Endothelial cell of umbilical vein (primary cell): Measurements from ENCODE around the gene AP4S1. TPM values are rescaled to one million over a fixed set of nuclear protein-coding genes. Genes with fewer than 3 reads are reported as not detected.

Source experiments
- BruUV-seq: library from RNA; stranded (reverse); fragments of 400-500 nt; replicated peaks from 2 replicates; lab custom pipeline; 2021; lab: Mats Ljungman, UMichigan
- CTCF ChIA-PET: fragments of 300-600, 350-600 bp; sonication (Branson Sonifier 250); formaldehyde crosslinking; loops from one replicate; lab custom pipeline; 2021; ENCODE audit warnings: antibody characterized with exemption, inconsistent platforms; lab: Charles Lee
- POLR2A ChIA-PET: fragments of 300-600, 350-600 bp; sonication (Branson Sonifier 250); formaldehyde crosslinking; loops from one replicate; lab custom pipeline; 2021; ENCODE audit warnings: antibody characterized with exemption, inconsistent platforms; lab: Charles Lee
- DNase-seq: peaks from one replicate; pipeline ENCODE4 v3.0.0-alpha.2; 2011; ENCODE audit warnings: low read depth, low spot score
- FAIRE-seq: peaks from 2 replicates; lab custom pipeline; 2011; peaks lifted over from hg19 to GRCh38; lab: Jason Lieb, UNC
- H2AFZ ChIP-seq: 2 replicates; pipeline ENCODE4 v1.6.0; 2012; ENCODE audit warnings: low read depth, low read length, control low read depth, inconsistent platforms
- H3K27ac ChIP-seq: 2 replicates; pipeline ENCODE4 v1.5.1; 2011; ENCODE audit warnings: low read depth, mild to moderate bottlenecking, control low read depth, low read length, moderate library complexity; ENCODE audit not compliant: insufficient read depth
- H3K27me3 ChIP-seq, 2 experiments: 2 replicates each; pipeline versions ENCODE4 v1.6.0 to v1.6.1; 2011; ENCODE audit warnings: low read length in 2 of 2, mixed read lengths in 1 of 2; ENCODE audit not compliant: control insufficient read depth in 2 of 2, insufficient read depth in 2 of 2
- H3K36me3 ChIP-seq, 2 experiments: 2 replicates in 1 of 2; 3 replicates in 1 of 2; pipeline ENCODE4 v1.5.1; 2011; ENCODE audit warnings: low read length in 2 of 2, mild to moderate bottlenecking in 1 of 2, moderate library complexity in 1 of 2; ENCODE audit not compliant: control insufficient read depth in 2 of 2, insufficient read depth in 2 of 2; ENCODE audit errors: extremely low read depth in 1 of 2
- H3K4me1 ChIP-seq: 3 replicates; pipeline ENCODE4 v1.5.1; 2011; ENCODE audit warnings: mild to moderate bottlenecking, low read length; ENCODE audit not compliant: control insufficient read depth, insufficient read depth; ENCODE audit errors: extremely low read depth
- H3K4me2 ChIP-seq: 2 replicates; pipeline ENCODE4 v1.6.1; 2011; ENCODE audit warnings: low read length, control low read depth, mixed read lengths; ENCODE audit not compliant: insufficient read depth
- H3K4me3 ChIP-seq, 3 experiments: fragments of 200-600 bp in 1 of 3; sonication (generic), shearing (Covaris generic) in 1 of 3; replicated peaks in 1 of 3; 2 replicates each; pipeline ENCODE4 v1.5.1; 2011 to 2016; ENCODE audit warnings: control low read depth in 3 of 3, low read length in 3 of 3, mild to moderate bottlenecking in 2 of 3, inconsistent platforms in 1 of 3, low read depth in 1 of 3, moderate library complexity in 1 of 3; ENCODE audit not compliant: insufficient read depth in 1 of 3
- H3K79me2 ChIP-seq: 2 replicates; pipeline ENCODE4 v1.6.0; 2012; ENCODE audit warnings: low read length, inconsistent platforms; ENCODE audit not compliant: control insufficient read depth, insufficient read depth
- H3K9ac ChIP-seq: replicated peaks from 2 replicates; pipeline ENCODE3; 2011; ENCODE audit warnings: low read length, control low read depth; ENCODE audit not compliant: insufficient read depth; ENCODE audit errors: extremely low read depth
- H3K9me1 ChIP-seq: replicated peaks from 3 replicates; pipeline ENCODE4 v1.6.0; 2011; ENCODE audit warnings: mild to moderate bottlenecking, low read length; ENCODE audit not compliant: control insufficient read depth, insufficient read depth; ENCODE audit errors: extremely low read depth
- H3K9me3 ChIP-seq: replicated peaks from 2 replicates; pipeline ENCODE4 v1.5.1; 2012; ENCODE audit warnings: low read length, inconsistent platforms; ENCODE audit not compliant: control insufficient read depth, insufficient read depth
- H4K20me1 ChIP-seq: replicated peaks from 2 replicates; pipeline ENCODE3; 2011; ENCODE audit warnings: mild to moderate bottlenecking, low read length; ENCODE audit not compliant: control insufficient read depth, insufficient read depth; ENCODE audit errors: extremely low read depth
- EZH2 ChIP-seq: IDR thresholded peaks from 2 replicates; pipeline ENCODE4 v1.6.1; 2012; ENCODE audit warnings: borderline replicate concordance, low read depth, mild to moderate bottlenecking, moderate library complexity, low read length, inconsistent platforms; ENCODE audit not compliant: severe bottlenecking
- FOS ChIP-seq: IDR thresholded peaks from 2 replicates; pipeline ENCODE4 v1.6.1; 2011; ENCODE audit warnings: mild to moderate bottlenecking, low read length, moderate library complexity, borderline replicate concordance; ENCODE audit not compliant: insufficient read depth
- GATA2 ChIP-seq: IDR thresholded peaks from 2 replicates; pipeline ENCODE4 v1.7.0; 2011; ENCODE audit warnings: low read depth, mild to moderate bottlenecking, moderate library complexity, mixed read lengths, low read length; ENCODE audit not compliant: insufficient read length, insufficient read depth
- JUN ChIP-seq: IDR thresholded peaks from 2 replicates; pipeline ENCODE4 v1.6.1; 2011; ENCODE audit warnings: borderline replicate concordance, low read depth; ENCODE audit not compliant: insufficient read length, insufficient read depth
- MYC ChIP-seq: IDR thresholded peaks from one replicate; pipeline ENCODE4 v1.6.1; 2011; ENCODE audit warnings: mild to moderate bottlenecking, low read depth, low read length
- POLR2A ChIP-seq: IDR thresholded peaks from 2 replicates; pipeline ENCODE4 v1.6.1; 2012; ENCODE audit warnings: low read depth, mild to moderate bottlenecking, control low read depth, low read length
- POLR2AphosphoS5 ChIP-seq: IDR thresholded peaks from 2 replicates; pipeline ENCODE4 v1.6.1; 2012; ENCODE audit warnings: low read depth, mild to moderate bottlenecking, control low read depth, low read length, moderate library complexity; ENCODE audit not compliant: insufficient read depth
- dilution Hi-C: fragments of 300-500 bp; cut with MboI; formaldehyde crosslinking; loops from one replicate; pipeline ENCODE4 v1.15.0; 2019; ENCODE audit warnings: low sequenced_read_pairs; ENCODE audit not compliant: extremely low pct_ligation_motif_present
- intact Hi-C: fragments of 100-400 bp; cut with micrococcal nuclease; formaldehyde crosslinking; loops from one replicate; pipeline ENCODE4 v1.10.0; 2022
- polyA plus RNA-seq, 4 experiments: library from polyadenylated mRNA; depleted of rRNA in 3 of 4; stranded (reverse) in 3 of 4; unstranded in 1 of 4; fragments of >200 nt; gene quantifications; 2 replicates each; pipeline versions ENCODE4 v1.2.1 to v1.2.3, GENCODE V29; 2011 to 2012; ENCODE audit warnings: missing spikeins in 1 of 4
- total RNA-seq: library from RNA; stranded (reverse); gene quantifications from 2 replicates; pipeline ENCODE4 v1.2.3, GENCODE V29; 2021
- TF ChIP-seq, protein P1 (sequence below), 2 donors: IDR thresholded peaks; 1 replicate in 1 of 2; 2 replicates in 1 of 2; pipeline ENCODE4 v1.5.1; 2011; ENCODE audit warnings: low read length in 2 of 2, mild to moderate bottlenecking in 2 of 2, moderate library complexity in 2 of 2, control low read depth in 1 of 2, inconsistent platforms in 1 of 2, low read depth in 1 of 2; ENCODE audit not compliant: insufficient read depth in 1 of 2; ENCODE audit errors: extremely low read depth in 1 of 2
- TF ChIP-seq, protein P2 (sequence below): IDR thresholded peaks from 2 replicates; pipeline ENCODE4 v1.6.1; 2011; ENCODE audit not compliant: insufficient read depth, insufficient read length

AP4S1 gene
- total and polyA plus RNA-seq, 2 donors (not counting 3 experiments of a cell fraction or from before 2014, with no cell fraction given), result 2.8 to 7.2 TPM

DNA sequence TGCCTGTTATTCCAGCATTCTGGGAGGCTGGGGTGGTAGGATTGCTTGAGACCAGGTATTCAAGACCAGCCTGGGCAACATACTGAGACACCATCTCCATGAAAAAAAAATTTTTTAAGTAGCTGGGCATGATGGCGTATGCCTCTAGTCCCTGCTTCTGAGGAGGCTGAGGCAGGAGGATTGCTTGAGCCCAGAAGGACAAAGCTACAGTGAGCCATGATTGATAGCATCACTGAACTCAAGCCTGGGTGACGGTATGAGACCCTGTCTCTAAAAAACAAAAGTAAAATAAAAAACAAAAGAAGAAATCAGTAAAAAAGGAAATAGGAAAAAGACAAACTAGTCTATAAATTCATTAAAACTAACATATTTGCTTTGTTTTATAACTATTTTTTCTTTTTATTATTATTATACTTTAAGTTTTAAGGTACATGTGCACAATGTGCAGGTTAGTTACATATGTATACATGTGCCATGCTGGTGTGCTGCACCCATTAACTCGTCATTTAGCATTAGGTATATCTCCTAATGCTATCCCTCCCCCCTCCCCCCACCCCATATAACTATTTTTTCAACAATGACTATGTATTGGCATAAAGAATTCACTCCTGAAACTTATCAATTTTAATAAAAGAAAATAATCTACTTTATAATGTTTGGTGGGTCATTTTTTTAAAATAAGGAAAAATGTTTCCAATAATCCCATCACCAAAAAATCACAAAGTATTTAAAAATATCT, 15.4 kb upstream of the AP4S1 start:
- peaks cover 6% of the 10 kb centered on the region for H4K20me1 ChIP-seq
- H3K9me3 ChIP-seq, result no peaks in the 10 kb centered on the region
- no peak for FAIRE-seq
- CTCF ChIA-PET, result no interaction called here
- TF ChIP-seq MYC (no peak), FOS (no peak), POLR2AphosphoS5 (no peak), POLR2A (no peak), JUN (no peak), EZH2 (no peak), GATA2 (no peak)
- TF ChIP-seq, protein P1, sequence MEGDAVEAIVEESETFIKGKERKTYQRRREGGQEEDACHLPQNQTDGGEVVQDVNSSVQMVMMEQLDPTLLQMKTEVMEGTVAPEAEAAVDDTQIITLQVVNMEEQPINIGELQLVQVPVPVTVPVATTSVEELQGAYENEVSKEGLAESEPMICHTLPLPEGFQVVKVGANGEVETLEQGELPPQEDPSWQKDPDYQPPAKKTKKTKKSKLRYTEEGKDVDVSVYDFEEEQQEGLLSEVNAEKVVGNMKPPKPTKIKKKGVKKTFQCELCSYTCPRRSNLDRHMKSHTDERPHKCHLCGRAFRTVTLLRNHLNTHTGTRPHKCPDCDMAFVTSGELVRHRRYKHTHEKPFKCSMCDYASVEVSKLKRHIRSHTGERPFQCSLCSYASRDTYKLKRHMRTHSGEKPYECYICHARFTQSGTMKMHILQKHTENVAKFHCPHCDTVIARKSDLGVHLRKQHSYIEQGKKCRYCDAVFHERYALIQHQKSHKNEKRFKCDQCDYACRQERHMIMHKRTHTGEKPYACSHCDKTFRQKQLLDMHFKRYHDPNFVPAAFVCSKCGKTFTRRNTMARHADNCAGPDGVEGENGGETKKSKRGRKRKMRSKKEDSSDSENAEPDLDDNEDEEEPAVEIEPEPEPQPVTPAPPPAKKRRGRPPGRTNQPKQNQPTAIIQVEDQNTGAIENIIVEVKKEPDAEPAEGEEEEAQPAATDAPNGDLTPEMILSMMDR (IDR thresholded peaks at IDR 0.05; ENCODE audit: extremely low read depth in 1 of 2, insufficient read depth in 1 of 2, low read depth in 1 of 2, low read length in 2 of 2), result no peak
- TF ChIP-seq, protein P2, sequence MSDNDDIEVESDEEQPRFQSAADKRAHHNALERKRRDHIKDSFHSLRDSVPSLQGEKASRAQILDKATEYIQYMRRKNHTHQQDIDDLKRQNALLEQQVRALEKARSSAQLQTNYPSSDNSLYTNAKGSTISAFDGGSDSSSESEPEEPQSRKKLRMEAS, result no peak
- H3K9me1 ChIP-seq, result no peaks in the 10 kb centered on the region
- no peaks in the 10 kb centered on the region for H3K27me3 ChIP-seq
- POLR2A ChIA-PET, result no interaction called here
- peaks cover 82% of the 10 kb centered on the region for H3K79me2 ChIP-seq
- H3K36me3 ChIP-seq, result no peaks in the 10 kb centered on the region
- no peak overlapping the region for H3K4me3 ChIP-seq
- H3K27ac ChIP-seq, result no peak overlapping the region
- dilution Hi-C loops, result no loop called here
- H3K4me2 ChIP-seq, result no peak overlapping the region
- no peak overlapping the region for H3K9ac ChIP-seq
- BruUV-seq, result no TSS peak
- H3K4me1 ChIP-seq, result no peaks in the 10 kb centered on the region
- intact Hi-C loops, result no loop called here
- DNase-seq, result no peak
- no peak overlapping the region for H2AFZ ChIP-seq
